ENCODE results near the gene BRPF3. TPM values are rescaled to one million over a fixed set of nuclear protein-coding genes. Genes with fewer than 3 reads are reported as not detected.

Gene BRPF3
- total and polyA plus RNA-seq, 9 of the 15 experiments (the other 6 are each of a cell fraction or from before 2014, with no cell fraction given): 2.2 to 19.3 (median 8.0) TPM

DNA sequence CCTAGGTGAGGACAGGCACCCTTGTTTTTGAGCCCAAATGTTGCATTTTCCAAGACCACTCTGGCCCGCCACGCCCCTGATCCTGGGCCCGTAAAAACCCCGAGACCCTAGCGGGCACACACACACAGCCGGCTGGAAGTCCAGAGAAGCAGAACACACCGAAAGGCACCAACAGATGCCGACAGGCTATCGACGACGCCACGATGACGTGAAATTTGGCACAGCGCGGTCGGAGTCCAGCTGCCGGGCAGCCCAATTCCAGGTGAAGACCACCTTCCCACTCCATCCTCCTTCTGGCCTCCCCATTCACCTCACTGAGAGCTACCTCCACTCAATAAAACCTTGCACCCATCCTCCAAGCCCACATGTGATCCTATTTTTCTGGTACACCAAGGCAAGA is 39.3 kb downstream of the BRPF3 start:
- POLR2A ChIA-PET: interaction anchor here (0.6 to 0.8 kb wide), 2 partner anchors 31 to 83 kb away, joined by 3 read pairs; no protein-coding TSS in a partner anchor
- no TSS peak for BruUV-seq (replicated peaks)
- peaks cover 3% of the 10 kb centered on the region; the same call in 1 of the 3 replicates for H3K36me3 ChIP-seq (ENCODE audit: control insufficient read depth, insufficient read depth, low read length)
- no peaks in the 10 kb centered on the region for H3K9me3 ChIP-seq (replicated peaks; ENCODE audit: control insufficient read depth, insufficient read depth, low read depth, low read length)
- no peak overlapping the region for H3K27ac ChIP-seq (ENCODE audit: extremely low read depth, low read depth, low read length)
- ATAC-seq (no peak), FAIRE-seq (no peak), DNase-seq (ENCODE audit: extremely low read depth in 1 of 4, low spot score in 3 of 4) (no peak)
- H3K9me1 ChIP-seq (ENCODE audit: control insufficient read depth, insufficient read depth, low read length): no peaks in the 10 kb centered on the region
- no peak overlapping the region for H3K4me3 ChIP-seq
- H3K4me1 ChIP-seq (replicated peaks in 1 of 2; ENCODE audit: control insufficient read depth in 2 of 2, insufficient read depth in 2 of 2, low read length in 2 of 2): no peaks in the 10 kb centered on the region; a peak in 1 of 5 replicates
- 68% methylated on average over 17 of the region's 17 CpGs for WGBS (ENCODE audit: insufficient coverage, low coverage, missing lambda C conversion rate)
- no peaks in the 10 kb centered on the region for H4K20me1 ChIP-seq (replicated peaks; ENCODE audit: control insufficient read depth, insufficient read depth, low read length)
- in situ Hi-C loops (cut with MboI): no loop called here
- CTCF ChIA-PET (ENCODE audit: low intra/inter-chr PET ratio): no interaction called here
- TF ChIP-seq, protein P1, sequence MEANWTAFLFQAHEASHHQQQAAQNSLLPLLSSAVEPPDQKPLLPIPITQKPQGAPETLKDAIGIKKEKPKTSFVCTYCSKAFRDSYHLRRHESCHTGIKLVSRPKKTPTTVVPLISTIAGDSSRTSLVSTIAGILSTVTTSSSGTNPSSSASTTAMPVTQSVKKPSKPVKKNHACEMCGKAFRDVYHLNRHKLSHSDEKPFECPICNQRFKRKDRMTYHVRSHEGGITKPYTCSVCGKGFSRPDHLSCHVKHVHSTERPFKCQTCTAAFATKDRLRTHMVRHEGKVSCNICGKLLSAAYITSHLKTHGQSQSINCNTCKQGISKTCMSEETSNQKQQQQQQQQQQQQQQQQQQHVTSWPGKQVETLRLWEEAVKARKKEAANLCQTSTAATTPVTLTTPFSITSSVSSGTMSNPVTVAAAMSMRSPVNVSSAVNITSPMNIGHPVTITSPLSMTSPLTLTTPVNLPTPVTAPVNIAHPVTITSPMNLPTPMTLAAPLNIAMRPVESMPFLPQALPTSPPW (CRISPR knock-in tag; IDR thresholded peaks at IDR 0.05): no peak
- no peak for TF ChIP-seq HDAC2 (IDR thresholded peaks at IDR 0.05)
- TF ChIP-seq, protein P2, sequence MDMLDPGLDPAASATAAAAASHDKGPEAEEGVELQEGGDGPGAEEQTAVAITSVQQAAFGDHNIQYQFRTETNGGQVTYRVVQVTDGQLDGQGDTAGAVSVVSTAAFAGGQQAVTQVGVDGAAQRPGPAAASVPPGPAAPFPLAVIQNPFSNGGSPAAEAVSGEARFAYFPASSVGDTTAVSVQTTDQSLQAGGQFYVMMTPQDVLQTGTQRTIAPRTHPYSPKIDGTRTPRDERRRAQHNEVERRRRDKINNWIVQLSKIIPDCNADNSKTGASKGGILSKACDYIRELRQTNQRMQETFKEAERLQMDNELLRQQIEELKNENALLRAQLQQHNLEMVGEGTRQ (CRISPR knock-in tag; IDR thresholded peaks at IDR 0.05): no peak
- no peak for TF ChIP-seq KAT7 (CRISPR knock-in tag; IDR thresholded peaks at IDR 0.05; ENCODE audit: borderline replicate concordance)
- no peak for TF ChIP-seq CHD4 (IDR thresholded peaks at IDR 0.05; ENCODE audit: insufficient read depth, insufficient replicate concordance, low read depth, low read length, poor library complexity, severe bottlenecking)
- TF ChIP-seq, protein P3, sequence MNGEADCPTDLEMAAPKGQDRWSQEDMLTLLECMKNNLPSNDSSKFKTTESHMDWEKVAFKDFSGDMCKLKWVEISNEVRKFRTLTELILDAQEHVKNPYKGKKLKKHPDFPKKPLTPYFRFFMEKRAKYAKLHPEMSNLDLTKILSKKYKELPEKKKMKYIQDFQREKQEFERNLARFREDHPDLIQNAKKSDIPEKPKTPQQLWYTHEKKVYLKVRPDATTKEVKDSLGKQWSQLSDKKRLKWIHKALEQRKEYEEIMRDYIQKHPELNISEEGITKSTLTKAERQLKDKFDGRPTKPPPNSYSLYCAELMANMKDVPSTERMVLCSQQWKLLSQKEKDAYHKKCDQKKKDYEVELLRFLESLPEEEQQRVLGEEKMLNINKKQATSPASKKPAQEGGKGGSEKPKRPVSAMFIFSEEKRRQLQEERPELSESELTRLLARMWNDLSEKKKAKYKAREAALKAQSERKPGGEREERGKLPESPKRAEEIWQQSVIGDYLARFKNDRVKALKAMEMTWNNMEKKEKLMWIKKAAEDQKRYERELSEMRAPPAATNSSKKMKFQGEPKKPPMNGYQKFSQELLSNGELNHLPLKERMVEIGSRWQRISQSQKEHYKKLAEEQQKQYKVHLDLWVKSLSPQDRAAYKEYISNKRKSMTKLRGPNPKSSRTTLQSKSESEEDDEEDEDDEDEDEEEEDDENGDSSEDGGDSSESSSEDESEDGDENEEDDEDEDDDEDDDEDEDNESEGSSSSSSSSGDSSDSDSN (IDR thresholded peaks at IDR 0.05; ENCODE audit: borderline replicate concordance in 1 of 2, low read depth in 2 of 2, low read length in 2 of 2): no peak
- TF ChIP-seq, protein P4, sequence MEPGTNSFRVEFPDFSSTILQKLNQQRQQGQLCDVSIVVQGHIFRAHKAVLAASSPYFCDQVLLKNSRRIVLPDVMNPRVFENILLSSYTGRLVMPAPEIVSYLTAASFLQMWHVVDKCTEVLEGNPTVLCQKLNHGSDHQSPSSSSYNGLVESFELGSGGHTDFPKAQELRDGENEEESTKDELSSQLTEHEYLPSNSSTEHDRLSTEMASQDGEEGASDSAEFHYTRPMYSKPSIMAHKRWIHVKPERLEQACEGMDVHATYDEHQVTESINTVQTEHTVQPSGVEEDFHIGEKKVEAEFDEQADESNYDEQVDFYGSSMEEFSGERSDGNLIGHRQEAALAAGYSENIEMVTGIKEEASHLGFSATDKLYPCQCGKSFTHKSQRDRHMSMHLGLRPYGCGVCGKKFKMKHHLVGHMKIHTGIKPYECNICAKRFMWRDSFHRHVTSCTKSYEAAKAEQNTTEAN (CRISPR knock-in tag; IDR thresholded peaks at IDR 0.05): no peak
- TF ChIP-seq, protein P5, sequence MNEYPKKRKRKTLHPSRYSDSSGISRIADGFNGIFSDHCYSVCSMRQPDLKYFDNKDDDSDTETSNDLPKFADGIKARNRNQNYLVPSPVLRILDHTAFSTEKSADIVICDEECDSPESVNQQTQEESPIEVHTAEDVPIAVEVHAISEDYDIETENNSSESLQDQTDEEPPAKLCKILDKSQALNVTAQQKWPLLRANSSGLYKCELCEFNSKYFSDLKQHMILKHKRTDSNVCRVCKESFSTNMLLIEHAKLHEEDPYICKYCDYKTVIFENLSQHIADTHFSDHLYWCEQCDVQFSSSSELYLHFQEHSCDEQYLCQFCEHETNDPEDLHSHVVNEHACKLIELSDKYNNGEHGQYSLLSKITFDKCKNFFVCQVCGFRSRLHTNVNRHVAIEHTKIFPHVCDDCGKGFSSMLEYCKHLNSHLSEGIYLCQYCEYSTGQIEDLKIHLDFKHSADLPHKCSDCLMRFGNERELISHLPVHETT (CRISPR knock-in tag; conservative IDR thresholded peaks at IDR 0.05 in 1 of 2, IDR thresholded peaks at IDR 0.05 in 1 of 2): no peak
- no peak for TF ChIP-seq PRMT5 (CRISPR knock-in tag; IDR thresholded peaks at IDR 0.05)
- intact Hi-C loops (cut with micrococcal nuclease): no loop called here
- peaks cover 0 to 7% of the 10 kb centered on the region in 2 experiments; a peak in 1 of 5 replicates for H3K27me3 ChIP-seq (ENCODE audit: control insufficient read depth in 2 of 2, insufficient read depth in 2 of 2, low read length in 2 of 2)
- no peak overlapping the region for H2AFZ ChIP-seq (ENCODE audit: low read depth, low read length)
- H3K4me2 ChIP-seq (ENCODE audit: insufficient read depth, low read length): no peak overlapping the region
- H3K9ac ChIP-seq (ENCODE audit: insufficient read depth in 1 of 2, low read depth in 2 of 2, low read length in 2 of 2): peak overlapping the region in 1 of 2 experiments; percentile 23; a peak in 1 of 4 replicates
- no peaks in the 10 kb centered on the region for H3K79me2 ChIP-seq (ENCODE audit: control insufficient read depth, insufficient read depth, low read length)
